A673 (cell line): ENCODE results near the gene YEATS4. TPM values are rescaled to one million over a fixed set of nuclear protein-coding genes. Genes with fewer than 3 reads are reported as not detected.

Source experiments
- BruUV-seq: library from RNA; stranded (reverse); fragments of 400-500 nt; replicated peaks from 2 replicates; lab custom pipeline; 2021; lab: Mats Ljungman, UMichigan
- CTCF ChIA-PET: fragments of 300-600 bp; sonication (Branson Sonifier 250); formaldehyde crosslinking; loops from one replicate; lab custom pipeline; 2022; ENCODE audit warnings: antibody characterized with exemption; lab: Charles Lee
- POLR2A ChIA-PET: fragments of 300-600 bp; sonication (Branson Sonifier 250); formaldehyde crosslinking; loops from one replicate; lab custom pipeline; 2022; ENCODE audit warnings: antibody characterized with exemption; ENCODE audit not compliant: low non-redundant PET; lab: Charles Lee
- DNase-seq: peaks from one replicate; pipeline ENCODE4 v3.0.0-alpha.2; 2015; ENCODE audit warnings: low spot score
- H3K27ac ChIP-seq: fragments of 200-600 bp; sonication (generic); 2 replicates; pipeline ENCODE4 v1.5.1; 2016; ENCODE audit warnings: mixed run types, low read depth, mild to moderate bottlenecking, mixed read lengths, antibody characterized with exemption, low read length; ENCODE audit not compliant: poor library complexity, severe bottlenecking
- H3K27me3 ChIP-seq: fragments of 200-600 bp; sonication (generic); replicated peaks from 2 replicates; pipeline ENCODE4 v1.6.1; 2017; ENCODE audit warnings: mixed run types, low read depth, mild to moderate bottlenecking, mixed read lengths, antibody characterized with exemption, low read length; ENCODE audit not compliant: insufficient read depth, poor library complexity
- H3K36me3 ChIP-seq: fragments of 200-600 bp; sonication (generic); 2 replicates; pipeline ENCODE4 v1.6.1; 2016; ENCODE audit warnings: mixed run types, mild to moderate bottlenecking, mixed read lengths, antibody characterized with exemption, low read length; ENCODE audit not compliant: insufficient read depth, poor library complexity, severe bottlenecking
- H3K4me1 ChIP-seq: fragments of 200-600 bp; sonication (generic); 2 replicates; pipeline ENCODE4 v1.6.1; 2017; ENCODE audit warnings: mixed run types, mild to moderate bottlenecking, mixed read lengths, antibody characterized with exemption, low read length; ENCODE audit not compliant: insufficient read depth, poor library complexity, severe bottlenecking
- H3K4me3 ChIP-seq: fragments of 200-600 bp; sonication (generic); 2 replicates; pipeline ENCODE4 v1.5.1; 2016; ENCODE audit warnings: low read depth, mixed run types, mild to moderate bottlenecking, mixed read lengths, low read length; ENCODE audit not compliant: poor library complexity, severe bottlenecking
- H3K9me3 ChIP-seq: fragments of 200-600 bp; sonication (generic); 2 replicates; pipeline ENCODE4 v1.6.1; 2016; ENCODE audit warnings: mixed run types, low read depth, mild to moderate bottlenecking, mixed read lengths, antibody characterized with exemption, low read length; ENCODE audit not compliant: poor library complexity, severe bottlenecking
- EZH2 ChIP-seq: fragments of 200-600 bp; sonication (generic); IDR thresholded peaks from 2 replicates; pipeline ENCODE4 v1.6.1; 2017; ENCODE audit warnings: borderline replicate concordance, low read depth, mild to moderate bottlenecking, mixed read lengths, antibody characterized with exemption, low read length; ENCODE audit not compliant: poor library complexity, severe bottlenecking
- intact Hi-C: fragments of 100-400 bp; cut with micrococcal nuclease; formaldehyde crosslinking; loops from one replicate; pipeline ENCODE4 v1.10.0; 2022; ENCODE audit not compliant: unreplicated experiment
- total RNA-seq: library from RNA; stranded (reverse); gene quantifications from 2 replicates; pipeline ENCODE4 v1.2.3, GENCODE V29; 2021
- TF ChIP-seq, protein P1 (sequence below): fragments of 300-800, 200-600 bp; sonication (generic); conservative IDR thresholded peaks from 2 replicates; pipeline ENCODE4 v1.5.1; 2017; ENCODE audit warnings: low read depth, mild to moderate bottlenecking, antibody characterized with exemption, low read length, moderate library complexity, mixed read lengths

Gene YEATS4
- total RNA-seq, 1 experiment from 2014 or later = 43.7 TPM

DNA sequence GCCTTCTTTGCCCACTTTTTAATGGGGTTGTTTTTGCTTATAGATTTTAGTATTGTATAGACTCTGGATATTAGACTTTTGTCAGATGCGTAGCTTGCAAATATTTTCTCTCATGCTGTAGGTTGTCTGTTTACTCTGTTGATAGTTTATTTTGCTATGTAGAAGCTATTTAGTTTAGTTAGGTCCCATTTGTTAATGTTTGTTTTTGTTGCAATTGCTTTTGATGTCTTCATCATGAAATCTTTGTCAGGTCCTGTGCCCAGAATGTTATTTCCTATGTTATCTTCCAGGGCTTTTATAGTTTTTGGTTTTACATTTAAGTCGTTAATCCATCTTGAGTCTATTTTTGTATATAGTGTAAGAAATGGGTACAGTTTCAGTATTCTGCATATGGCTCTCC lies 41.3 kb upstream of the YEATS4 start:
- ChIA-PET CTCF (no interaction called here), POLR2A (no interaction called here)
- DNase-seq = no peak
- intact Hi-C loops = no loop called here
- Histone ChIP-seq H3K4me3 (no peak overlapping the region), H3K36me3 (no peaks in the 10 kb centered on the region), H3K4me1 (no peaks in the 10 kb centered on the region), H3K27me3 (peaks cover 4% of the 10 kb centered on the region), H3K27ac (no peak overlapping the region), H3K9me3 (peaks cover 4% of the 10 kb centered on the region)
- no TSS peak for BruUV-seq
- TF ChIP-seq, protein P1, sequence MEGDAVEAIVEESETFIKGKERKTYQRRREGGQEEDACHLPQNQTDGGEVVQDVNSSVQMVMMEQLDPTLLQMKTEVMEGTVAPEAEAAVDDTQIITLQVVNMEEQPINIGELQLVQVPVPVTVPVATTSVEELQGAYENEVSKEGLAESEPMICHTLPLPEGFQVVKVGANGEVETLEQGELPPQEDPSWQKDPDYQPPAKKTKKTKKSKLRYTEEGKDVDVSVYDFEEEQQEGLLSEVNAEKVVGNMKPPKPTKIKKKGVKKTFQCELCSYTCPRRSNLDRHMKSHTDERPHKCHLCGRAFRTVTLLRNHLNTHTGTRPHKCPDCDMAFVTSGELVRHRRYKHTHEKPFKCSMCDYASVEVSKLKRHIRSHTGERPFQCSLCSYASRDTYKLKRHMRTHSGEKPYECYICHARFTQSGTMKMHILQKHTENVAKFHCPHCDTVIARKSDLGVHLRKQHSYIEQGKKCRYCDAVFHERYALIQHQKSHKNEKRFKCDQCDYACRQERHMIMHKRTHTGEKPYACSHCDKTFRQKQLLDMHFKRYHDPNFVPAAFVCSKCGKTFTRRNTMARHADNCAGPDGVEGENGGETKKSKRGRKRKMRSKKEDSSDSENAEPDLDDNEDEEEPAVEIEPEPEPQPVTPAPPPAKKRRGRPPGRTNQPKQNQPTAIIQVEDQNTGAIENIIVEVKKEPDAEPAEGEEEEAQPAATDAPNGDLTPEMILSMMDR = no peak
- TF ChIP-seq EZH2 = no peak

DNA sequence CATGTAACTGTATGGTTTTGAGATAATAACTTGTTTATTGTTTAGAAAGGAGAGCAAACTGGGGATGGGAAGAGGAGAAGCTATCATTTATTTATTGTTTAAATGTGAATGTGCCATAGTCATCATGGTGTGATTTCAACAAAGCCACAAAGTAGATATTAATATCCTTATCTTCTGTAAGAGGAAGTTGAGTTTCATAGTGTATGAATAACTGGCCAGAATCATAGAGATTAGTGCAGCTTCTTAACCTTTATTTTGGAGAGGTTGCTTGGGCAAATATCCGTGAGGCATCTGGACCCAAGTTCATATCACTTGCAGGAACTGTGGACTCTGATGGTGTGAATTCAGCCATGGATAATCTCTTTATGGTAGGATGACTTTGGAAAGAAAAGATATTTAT lies 38.2 kb upstream of the YEATS4 start:
- Histone ChIP-seq H3K4me1 (no peaks in the 10 kb centered on the region), H3K9me3 (peaks cover 4% of the 10 kb centered on the region), H3K27ac (no peak overlapping the region), H3K27me3 (peaks cover 4% of the 10 kb centered on the region), H3K4me3 (no peak overlapping the region), H3K36me3 (no peaks in the 10 kb centered on the region)
- TF ChIP-seq, protein P1 = no peak
- no peak for TF ChIP-seq EZH2
- CTCF ChIA-PET = no interaction called here
- intact Hi-C loops = no loop called here
- no TSS peak for BruUV-seq
- POLR2A ChIA-PET = no interaction called here
- no peak for DNase-seq

DNA sequence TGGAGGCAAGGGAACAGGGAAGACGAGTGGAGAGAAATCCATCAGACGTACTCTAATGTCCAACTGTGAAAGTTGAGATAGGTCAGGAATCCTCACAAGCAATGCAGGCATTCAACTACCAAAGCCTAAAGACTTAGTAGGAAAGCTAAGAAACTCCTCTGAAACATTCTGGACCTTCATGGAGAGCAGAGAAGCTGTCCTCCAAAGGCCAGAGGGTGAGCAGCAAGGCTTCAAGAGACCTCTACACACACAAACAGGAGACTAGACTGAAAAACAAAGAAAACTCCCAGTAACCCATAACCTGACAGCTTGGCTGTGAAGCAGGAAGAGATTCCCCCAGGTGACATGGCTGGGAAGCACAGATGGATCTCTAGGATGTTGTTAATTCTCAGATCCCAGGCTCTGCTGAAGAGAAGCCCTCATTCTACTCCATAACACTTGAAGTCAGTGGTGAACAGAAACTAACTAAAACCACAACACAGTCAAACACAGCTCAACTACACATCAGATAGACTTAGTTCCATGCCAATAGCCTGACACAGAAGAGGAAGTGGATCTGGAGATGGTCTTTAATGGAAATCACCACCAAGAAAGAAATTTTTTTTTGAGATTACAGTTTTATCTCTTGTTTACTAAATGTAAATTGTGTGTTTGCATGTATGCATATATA lies 34.6 kb upstream of the YEATS4 start:
- Histone ChIP-seq H3K27ac (no peak overlapping the region), H3K4me3 (no peak overlapping the region), H3K4me1 (no peaks in the 10 kb centered on the region), H3K9me3 (no peaks in the 10 kb centered on the region), H3K27me3 (peaks cover 19% of the 10 kb centered on the region), H3K36me3 (no peaks in the 10 kb centered on the region)
- no peak for DNase-seq
- POLR2A ChIA-PET = no interaction called here
- no peak for TF ChIP-seq EZH2
- no TSS peak for BruUV-seq
- CTCF ChIA-PET = no interaction called here
- intact Hi-C loops = no loop called here

DNA sequence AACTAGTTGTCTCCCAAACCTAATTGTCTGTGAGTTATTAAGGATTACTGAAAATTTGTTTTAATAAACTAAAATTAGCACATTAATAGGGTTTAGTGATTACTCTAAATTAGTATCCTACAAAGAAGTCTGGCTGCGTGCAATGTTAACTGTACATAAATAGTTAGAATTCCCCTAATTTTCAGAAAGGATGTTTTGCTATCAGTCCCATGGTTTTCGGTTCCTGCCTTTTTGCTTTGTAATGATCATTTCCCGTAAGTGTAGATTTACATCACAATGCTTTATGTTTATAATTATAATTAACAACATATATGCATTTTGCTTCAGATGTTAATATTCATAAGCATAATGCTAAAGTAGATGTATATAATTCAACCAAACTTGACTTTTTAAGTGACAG lies 31.1 kb upstream of the YEATS4 start:
- H3K36me3 ChIP-seq = no peaks in the 10 kb centered on the region
- POLR2A ChIA-PET = no interaction called here
- H3K4me1 ChIP-seq = peaks cover 3% of the 10 kb centered on the region
- no peak for DNase-seq
- H3K4me3 ChIP-seq = no peak overlapping the region
- TF ChIP-seq EZH2 = no peak
- TF ChIP-seq, protein P1 = no peak
- no peak overlapping the region for H3K27ac ChIP-seq
- H3K27me3 ChIP-seq = peaks cover 17% of the 10 kb centered on the region
- BruUV-seq = no TSS peak
- CTCF ChIA-PET = no interaction called here
- intact Hi-C loops = no loop called here
- no peaks in the 10 kb centered on the region for H3K9me3 ChIP-seq
